Measurements from ENCODE around the gene RC3H2. TPM values are rescaled to one million over a fixed set of nuclear protein-coding genes. Genes with fewer than 3 reads are reported as not detected.
A peak's percentile ranks its signal among the peaks of the same experiment; 100 is the strongest.

Gene RC3H2
- total and polyA plus RNA-seq, 10 of the 15 experiments (the other 5 are each of a cell fraction or from before 2014, with no cell fraction given), result 7.2 to 25.5 (median 16.1) TPM

- H3K9me3 ChIP-seq (replicated peaks; ENCODE audit: control insufficient read depth, insufficient read depth, low read length), result no peaks in the 10 kb centered on the region
- CTCF ChIA-PET, result interaction anchor here (0.8 to 1.8 kb wide), 6 partner anchors 11 to 364 kb away, joined by 3 to 10 read pairs (median 4); no protein-coding TSS in a partner anchor
- FAIRE-seq (no peak), DNase-seq (ENCODE audit: low read depth, low spot score) (no peak), ATAC-seq (peak; percentile 18)
- in situ Hi-C loops (cut with MboI), result loop anchor here (5.0 kb wide), 1 partner anchor 525 kb away; no protein-coding TSS in a partner anchor
- TF ChIP-seq MEF2B (IDR thresholded peaks at IDR 0.05; ENCODE audit: partially characterized antibody, poor library complexity, severe bottlenecking), result peak; percentile 1
- no peak for TF ChIP-seq REST (IDR thresholded peaks at IDR 0.05; ENCODE audit: low read depth, low read length)
- RAD21 ChIA-PET (ENCODE audit: unreplicated experiment), result interaction anchor here (0.8 to 1.4 kb wide), 4 partner anchors 76 to 169 kb away, joined by 3 read pairs; partner anchors contain the start of genes RC3H2 and ZBTB6
- H3K36me3 ChIP-seq (ENCODE audit: control insufficient read depth in 2 of 2, insufficient read depth in 2 of 2, low read length in 1 of 2), result peaks cover 3 to 8% of the 10 kb centered on the region in 2 experiments
- H3K4me2 ChIP-seq (ENCODE audit: control insufficient read depth, insufficient read depth), result peak overlapping the region; percentile 96
- H2AFZ ChIP-seq (ENCODE audit: control insufficient read depth, low read depth, low read length), result peak overlapping the region; percentile 96
- WGBS (ENCODE audit: insufficient coverage, insufficient replicate concordance, low lambda C conversion rate, missing lambda C conversion rate), result 12% methylated on average over 8 of the region's 8 CpGs
- POLR2A ChIA-PET, result interaction anchor here (0.9 to 1.2 kb wide), 2 partner anchors 75 to 77 kb away, joined by 4 read pairs; partner anchors contain the start of gene RC3H2
- intact Hi-C loops (cut with micrococcal nuclease; ENCODE audit: unreplicated experiment), result no loop called here
- H3K27ac ChIP-seq (ENCODE audit: control insufficient read depth, insufficient read depth), result peak overlapping the region; percentile 96
- H3K27me3 ChIP-seq (replicated peaks in 1 of 2; ENCODE audit: control insufficient read depth in 2 of 2, insufficient read depth in 2 of 2, low read length in 1 of 2), result no peaks in the 10 kb centered on the region
- H3K9ac ChIP-seq (ENCODE audit: control insufficient read depth, insufficient read depth, low read length), result peak overlapping the region; percentile 96
- H3K79me2 ChIP-seq (ENCODE audit: control insufficient read depth, insufficient read depth, low read length), result peaks cover 18% of the 10 kb centered on the region
- H3K4me1 ChIP-seq (ENCODE audit: control insufficient read depth, insufficient read depth, low read length), result no peaks in the 10 kb centered on the region
- H4K20me1 ChIP-seq (ENCODE audit: control insufficient read depth, insufficient read depth), result no peaks in the 10 kb centered on the region; the same call in 1 of the 2 replicates
- H3K4me3 ChIP-seq, result peak overlapping the region; percentile 100
- SMC1A ChIA-PET (ENCODE audit: uncharacterized antibody, unreplicated experiment), result interaction anchor here (1.1 to 1.3 kb wide), 3 partner anchors 70 to 163 kb away, joined by 3 read pairs; no protein-coding TSS in a partner anchor
- no TSS peak for BruUV-seq (replicated peaks)
Measured at GRCh38 chr9:122827761-122828093, 77.4 kb downstream of the RC3H2 start.
